GM23338 (cell line): Measurements from ENCODE around the gene MED13L. TPM values are rescaled to one million over a fixed set of nuclear protein-coding genes. Genes with fewer than 3 reads are reported as not detected.

Experiments used
- ATAC-seq: fragments of 200-7000 bp; cut with Tn5 transposase; 3 replicates; pipeline ENCODE4 v1.9.1; 2020
- DNase-seq: peaks from one replicate; pipeline ENCODE4 v3.0.0-alpha.2; 2015; ENCODE audit warnings: low spot score
- H2AFZ ChIP-seq: fragments of 200-600 bp; sonication (generic); 2 replicates; pipeline ENCODE4 v1.8.0; 2016; ENCODE audit warnings: antibody characterized with exemption, mild to moderate bottlenecking, moderate library complexity
- H3F3A ChIP-seq: fragments of 200-600 bp; sonication (generic); replicated peaks from 2 replicates; pipeline ENCODE4 v1.8.0; 2017; ENCODE audit warnings: antibody characterized with exemption, mixed run types, low read depth
- H3K27ac ChIP-seq: fragments of 200-600 bp; sonication (generic); 2 replicates; pipeline ENCODE4 v1.6.1; 2016; ENCODE audit warnings: low read depth
- H3K27me3 ChIP-seq: fragments of 200-600 bp; sonication (generic); 2 replicates; pipeline ENCODE4 v1.8.0; 2016; ENCODE audit warnings: mild to moderate bottlenecking, mixed run types, moderate library complexity; ENCODE audit not compliant: insufficient read depth
- H3K36me3 ChIP-seq: fragments of 200-600 bp; sonication (generic); 2 replicates; pipeline ENCODE4 v1.8.0; 2016; ENCODE audit warnings: mild to moderate bottlenecking; ENCODE audit not compliant: insufficient read depth
- H3K4me1 ChIP-seq: fragments of 200-600 bp; sonication (generic); 2 replicates; pipeline ENCODE4 v1.8.0; 2016; ENCODE audit warnings: mild to moderate bottlenecking, moderate library complexity; ENCODE audit not compliant: insufficient read depth
- H3K4me2 ChIP-seq: fragments of 200-600 bp; sonication (generic); 2 replicates; pipeline ENCODE4 v1.7.1; 2017; ENCODE audit warnings: mixed run types
- H3K4me3 ChIP-seq: fragments of 200-600 bp; sonication (generic); 2 replicates; pipeline ENCODE4 v1.6.1; 2016; ENCODE audit warnings: mixed run types
- H3K79me2 ChIP-seq: fragments of 200-600 bp; sonication (generic); replicated peaks from 2 replicates; pipeline ENCODE4 v1.8.0; 2017; ENCODE audit warnings: mild to moderate bottlenecking; ENCODE audit not compliant: insufficient read depth
- H3K9me2 ChIP-seq: fragments of 200-600 bp; sonication (generic); 2 replicates; pipeline ENCODE4 v1.8.0; 2017; ENCODE audit not compliant: insufficient read depth
- H4K20me1 ChIP-seq: fragments of 200-600 bp; sonication (generic); replicated peaks from 2 replicates; pipeline ENCODE4 v1.8.0; 2017; ENCODE audit warnings: mild to moderate bottlenecking; ENCODE audit not compliant: insufficient read depth
- H3K27ac Mint-ChIP-seq: 2 replicates; pipeline ENCODE4 v1.8.0; 2020; ENCODE audit warnings: inconsistent platforms, mild to moderate bottlenecking, moderate library complexity, mixed read lengths
- H3K27me3 Mint-ChIP-seq: 3 replicates; pipeline ENCODE4 v1.8.0; 2022; ENCODE audit warnings: low read depth, mild to moderate bottlenecking, moderate library complexity, mixed read lengths, inconsistent platforms; ENCODE audit not compliant: insufficient read depth, poor library complexity
- H3K36me3 Mint-ChIP-seq: 3 replicates; pipeline ENCODE4 v1.8.0; 2021; ENCODE audit warnings: low read depth, mild to moderate bottlenecking, inconsistent platforms, moderate library complexity, mixed read lengths
- H3K4me1 Mint-ChIP-seq: 3 replicates; pipeline ENCODE4 v1.8.0; 2020; ENCODE audit warnings: mild to moderate bottlenecking, inconsistent platforms, mixed read lengths
- H3K4me3 Mint-ChIP-seq: 3 replicates; pipeline ENCODE4 v1.8.0; 2021; ENCODE audit warnings: moderate library complexity, mild to moderate bottlenecking, inconsistent platforms, mixed read lengths
- H3K9me3 Mint-ChIP-seq: 3 replicates; pipeline ENCODE4 v1.8.0; 2020; ENCODE audit warnings: moderate library complexity, mild to moderate bottlenecking, inconsistent platforms, mixed read lengths
- CREB1 ChIP-seq: fragments of 250-450 bp; sonication (Bioruptor Pico); IDR thresholded peaks from 2 replicates; pipeline ENCODE4 v1.5.0; 2020; ENCODE audit warnings: low read depth, mild to moderate bottlenecking, moderate library complexity
- ETS1 ChIP-seq: IDR thresholded peaks from 2 replicates; pipeline ENCODE4 v1.6.1; 2016; ENCODE audit warnings: antibody characterized with exemption
- JUNB ChIP-seq: IDR thresholded peaks from one replicate; pipeline ENCODE4 v1.6.1; 2016; ENCODE audit warnings: antibody characterized with exemption; ENCODE audit not compliant: unreplicated experiment
- ZNF331 ChIP-seq: fragments of 250-450 bp; sonication (Bioruptor Pico); IDR thresholded peaks from 2 replicates; pipeline ENCODE4 v1.5.0; 2020; ENCODE audit warnings: low read depth, mild to moderate bottlenecking, moderate library complexity
- ZNF462 ChIP-seq: fragments of 250-450 bp; sonication (Bioruptor Pico); IDR thresholded peaks from 2 replicates; pipeline ENCODE4 v1.5.0; 2020; ENCODE audit warnings: mild to moderate bottlenecking, moderate library complexity
- polyA plus RNA-seq: library from polyadenylated mRNA; unstranded; fragments of >200 nt; fragmentation: Nextera tagmentation; extraction: Ambion mirVana; gene quantifications from 2 replicates; pipeline ENCODE4 v1.2.1, GENCODE V29; 2016
- total RNA-seq: library from RNA; depleted of rRNA; stranded (reverse); fragments of >200 nt; shearing (Covaris generic); gene quantifications from 2 replicates; pipeline ENCODE4 v1.2.3, GENCODE V29; 2014

MED13L gene
- total and polyA plus RNA-seq, 2 experiments from 2014 or later, result 20.9 to 73.6 TPM

- H3K36me3 ChIP-seq, result no peaks in the 10 kb centered on the region
- H3K4me3 Mint-ChIP-seq, result no peak overlapping the region
- H3K27me3 ChIP-seq, result no peaks in the 10 kb centered on the region
- H3K27ac ChIP-seq, result no peak overlapping the region
- no peaks in the 10 kb centered on the region for H3K36me3 Mint-ChIP-seq
- H3K4me1 Mint-ChIP-seq, result peaks cover 10% of the 10 kb centered on the region; the same call in 2 of the 3 replicates
- H3K4me3 ChIP-seq, result no peak overlapping the region
- peaks cover 3% of the 10 kb centered on the region for H3K27me3 Mint-ChIP-seq
- no peak overlapping the region for H3K27ac Mint-ChIP-seq
- H3K4me1 ChIP-seq, result peaks cover 3% of the 10 kb centered on the region; the same call in 1 of the 2 replicates
- no peaks in the 10 kb centered on the region for H3K9me3 Mint-ChIP-seq
- DNase-seq, result no peak
- TF ChIP-seq ETS1, result no peak
- TF ChIP-seq ZNF331, result no peak
- TF ChIP-seq JUNB, result no peak
- TF ChIP-seq ZNF462 (CRISPR knock-in tag), result no peak
- no peak overlapping the region for H2AFZ ChIP-seq
- 0 out of 2 replicates have a peak, but pooled peaks cover 8% of the 10 kb centered on the region for H4K20me1 ChIP-seq
- H3K4me2 ChIP-seq, result no peak overlapping the region
- no peak for ATAC-seq
- H3K79me2 ChIP-seq, result peaks cover 43% of the 10 kb centered on the region
- no peaks in the 10 kb centered on the region for H3K9me2 ChIP-seq
- H3F3A ChIP-seq, result no peaks in the 10 kb centered on the region
Observed at GRCh38 chr12:116096874-116097273, 180.6 kb downstream of the MED13L start.

DNA sequence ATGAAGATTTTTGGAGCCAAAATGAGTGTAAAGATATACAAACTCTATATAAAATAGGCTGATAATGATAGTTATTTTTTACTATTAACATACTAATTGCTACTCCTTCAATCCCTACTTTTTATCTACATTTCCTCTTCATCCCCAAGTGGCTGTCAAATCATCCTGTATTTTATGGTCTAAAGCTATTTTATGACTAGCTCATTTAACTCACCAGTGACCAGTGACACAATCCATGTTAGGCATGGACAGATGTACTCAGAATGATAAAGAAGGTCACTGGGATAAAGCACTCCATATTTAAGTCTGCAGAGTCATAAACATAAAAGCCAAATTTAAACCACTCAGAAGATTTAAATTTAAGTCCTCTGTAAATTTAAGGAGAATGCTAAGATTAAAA lies 183.0 kb downstream of the MED13L start:
- H3K36me3 ChIP-seq, result no peaks in the 10 kb centered on the region
- no peak for DNase-seq
- no peaks in the 10 kb centered on the region for H3K27me3 ChIP-seq
- no peak overlapping the region for H3K4me2 ChIP-seq
- H3K9me2 ChIP-seq, result no peaks in the 10 kb centered on the region
- Mint-ChIP-seq H3K27me3 (no peaks in the 10 kb centered on the region), H3K9me3 (no peaks in the 10 kb centered on the region), H3K27ac (no peak overlapping the region), H3K36me3 (no peaks in the 10 kb centered on the region), H3K4me3 (no peak overlapping the region), H3K4me1 (no peaks in the 10 kb centered on the region)
- no peaks in the 10 kb centered on the region for H3F3A ChIP-seq
- H3K4me1 ChIP-seq, result no peaks in the 10 kb centered on the region
- H2AFZ ChIP-seq, result no peak overlapping the region
- H3K4me3 ChIP-seq, result no peak overlapping the region
- H3K79me2 ChIP-seq, result peaks cover 25% of the 10 kb centered on the region
- H4K20me1 ChIP-seq, result 0 out of 2 replicates have a peak, but pooled peaks cover 8% of the 10 kb centered on the region
- ATAC-seq, result no peak
- H3K27ac ChIP-seq, result no peak overlapping the region
- TF ChIP-seq CREB1 (CRISPR knock-in tag) (no peak), ETS1 (no peak), ZNF331 (no peak), JUNB (no peak)
